Upper lobe of left lung (tissue), 6 donors: ENCODE results near the gene MACROD2. TPM values are rescaled to one million over a fixed set of nuclear protein-coding genes. Genes with fewer than 3 reads are reported as not detected.

ENCODE experiments used
- ATAC-seq, 2 donors: fragments of 200-7000 bp; cut with Tn5 transposase; one replicate each; pipeline ENCODE4 v1.9.1; 2022; ENCODE audit warnings: mild to moderate bottlenecking in 2 of 2, moderate library complexity in 2 of 2; ENCODE audit not compliant: low FRiP score in 2 of 2
- DNase-seq, 2 donors: peaks; one replicate each; pipeline ENCODE4 v3.0.0-alpha.2; 2019 to 2020
- H3K27ac ChIP-seq, 4 donors: fragments of 200-600 bp; sonication (generic); one replicate each; pipeline ENCODE4 v1.5.1; 2016 to 2019
- H3K27me3 ChIP-seq, 4 donors: fragments of 200-600 bp; sonication (generic); one replicate each; pipeline ENCODE4 v1.5.1; 2017 to 2019
- H3K36me3 ChIP-seq, 4 donors: fragments of 200-600 bp; sonication (generic); one replicate each; pipeline ENCODE4 v1.5.1; 2016 to 2019
- H3K4me1 ChIP-seq, 4 donors: fragments of 200-600 bp; sonication (generic); one replicate each; pipeline ENCODE4 v1.5.1; 2018 to 2019
- H3K4me3 ChIP-seq, 4 donors: fragments of 200-600 bp; sonication (generic); one replicate each; pipeline ENCODE4 v1.5.1; 2017 to 2019; ENCODE audit warnings: mild to moderate bottlenecking in 2 of 4, moderate library complexity in 1 of 4
- H3K9me3 ChIP-seq, 4 donors: fragments of 200-600 bp; sonication (generic); one replicate each; pipeline ENCODE4 v1.5.1; 2018 to 2019
- CTCF ChIP-seq, 6 experiments: fragments of 450-650 bp in 4 of 6; fragments of 200-600 bp in 2 of 6; sonication (generic) in 2 of 6; IDR thresholded peaks; one replicate each; pipeline ENCODE4 v1.5.1; 2016 to 2019; ENCODE audit warnings: antibody characterized with exemption in 6 of 6
- EP300 ChIP-seq, 4 donors: sonication (generic); formaldehyde crosslinking; IDR thresholded peaks; one replicate each; pipeline ENCODE4 v1.5.1; 2017; ENCODE audit warnings: antibody characterized with exemption in 4 of 4, control low read depth in 2 of 4
- POLR2A ChIP-seq, 4 donors: fragments of 450-650 bp; IDR thresholded peaks; one replicate each; pipeline ENCODE4 v1.5.1; 2016 to 2017; ENCODE audit warnings: antibody characterized with exemption in 4 of 4, mild to moderate bottlenecking in 2 of 4
- POLR2AphosphoS5 ChIP-seq, 2 donors: sonication (generic); formaldehyde crosslinking; IDR thresholded peaks; one replicate each; pipeline ENCODE4 v1.5.1; 2017; ENCODE audit warnings: antibody characterized with exemption in 2 of 2
- WGBS, 2 donors: methylation state at CpG; one replicate each; pipeline ENCODE4 v1.1.5; 2017 to 2018; 5-methylcytosine and 5-hydroxymethylcytosine counted together
- total RNA-seq, 6 donors: library from RNA; depleted of rRNA in 4 of 6; stranded (reverse); fragments of >200 nt in 4 of 6; gene quantifications; one replicate each; pipeline versions ENCODE4 v1.1.0 to v1.2.1, GENCODE V29; 2016 to 2021
- donor health status: DM: no; HTN: no; CAD: no; lungs with moderate emphysema.
- donor health status: DM: no; HTN: yes; CAD: no; lungs with severe emphysema.

MACROD2 gene
- total RNA-seq, 6 donors from 2014 or later, result 20.7 to 84.3 (median 36.3) TPM

GRCh38 chr20:14824996-14825395 is 829.7 kb downstream of the MACROD2 start:
- Histone ChIP-seq H3K27ac (no peak overlapping the region), H3K4me1 (no peaks in the 10 kb centered on the region), H3K9me3 (no peaks in the 10 kb centered on the region), H3K27me3 (no peaks in the 10 kb centered on the region), H3K36me3 (no peaks in the 10 kb centered on the region), H3K4me3 (no peak overlapping the region)
- no peak for ATAC-seq
- no peak for DNase-seq
- TF ChIP-seq CTCF (IDR thresholded peaks at IDR 0.05) (no peak), POLR2AphosphoS5 (IDR thresholded peaks at IDR 0.05) (no peak), POLR2A (IDR thresholded peaks at IDR 0.05) (no peak), EP300 (IDR thresholded peaks at IDR 0.05) (no peak)
- WGBS, 2 donors, result 72 to 83% methylated on average over 4 of the region's 4 CpGs

GRCh38 chr20:14826543-14827313 is 831.4 kb downstream of the MACROD2 start:
- DNase-seq (no peak), ATAC-seq (no peak)
- 86 to 89% methylated on average over 17 of the region's 17 CpGs for WGBS, 2 donors
- Histone ChIP-seq H3K9me3 (no peaks in the 10 kb centered on the region), H3K4me1 (no peaks in the 10 kb centered on the region), H3K36me3 (no peaks in the 10 kb centered on the region), H3K27me3 (no peaks in the 10 kb centered on the region), H3K4me3 (no peak overlapping the region), H3K27ac (no peak overlapping the region)
- TF ChIP-seq CTCF (IDR thresholded peaks at IDR 0.05) (no peak), POLR2AphosphoS5 (IDR thresholded peaks at IDR 0.05) (no peak), POLR2A (IDR thresholded peaks at IDR 0.05) (no peak), EP300 (IDR thresholded peaks at IDR 0.05) (no peak)

- H3K9me3 ChIP-seq, result no peaks in the 10 kb centered on the region
- H3K4me1 ChIP-seq, result no peaks in the 10 kb centered on the region
- no peaks in the 10 kb centered on the region for H3K27me3 ChIP-seq
- no peak overlapping the region for H3K4me3 ChIP-seq
- 62 to 73% methylated on average over 1 of the region's 1 CpG for WGBS, 2 donors
- H3K27ac ChIP-seq, result no peak overlapping the region
- DNase-seq (no peak), ATAC-seq (no peak)
- no peaks in the 10 kb centered on the region for H3K36me3 ChIP-seq
- TF ChIP-seq POLR2A (IDR thresholded peaks at IDR 0.05) (no peak), EP300 (IDR thresholded peaks at IDR 0.05) (no peak), CTCF (IDR thresholded peaks at IDR 0.05) (no peak), POLR2AphosphoS5 (IDR thresholded peaks at IDR 0.05) (no peak)
Measured at GRCh38 chr20:14828459-14828858, 833.1 kb downstream of the MACROD2 start.

GRCh38 chr20:14829906-14830305 is 834.6 kb downstream of the MACROD2 start:
- no peak overlapping the region for H3K4me3 ChIP-seq
- H3K4me1 ChIP-seq, result no peaks in the 10 kb centered on the region
- H3K9me3 ChIP-seq, result no peaks in the 10 kb centered on the region
- no peaks in the 10 kb centered on the region for H3K27me3 ChIP-seq
- no peaks in the 10 kb centered on the region for H3K36me3 ChIP-seq
- no peak for ATAC-seq
- no peak for TF ChIP-seq CTCF (IDR thresholded peaks at IDR 0.05)
- no peak for TF ChIP-seq POLR2A (IDR thresholded peaks at IDR 0.05)
- no peak for TF ChIP-seq EP300 (IDR thresholded peaks at IDR 0.05)
- no peak for TF ChIP-seq POLR2AphosphoS5 (IDR thresholded peaks at IDR 0.05)
- DNase-seq, result no peak
- 81 to 88% methylated on average over 1 of the region's 1 CpG for WGBS, 2 donors
- H3K27ac ChIP-seq, result no peak overlapping the region

- WGBS, 2 donors, result 88% methylated on average over 2 of the region's 2 CpGs
- DNase-seq (no peak), ATAC-seq (no peak)
- Histone ChIP-seq H3K27ac (no peak overlapping the region), H3K36me3 (no peaks in the 10 kb centered on the region), H3K4me1 (no peaks in the 10 kb centered on the region), H3K9me3 (no peaks in the 10 kb centered on the region), H3K27me3 (no peaks in the 10 kb centered on the region), H3K4me3 (no peak overlapping the region)
- no peak for TF ChIP-seq EP300 (IDR thresholded peaks at IDR 0.05)
Measured at GRCh38 chr20:14830466-14830865, 835.1 kb downstream of the MACROD2 start.
